CD14-positive monocyte (primary cell): ENCODE measurements around the gene TRNAU1AP. TPM values are rescaled to one million over a fixed set of nuclear protein-coding genes. Genes with fewer than 3 reads are reported as not detected.
A peak's percentile ranks its signal among the peaks of the same experiment; 100 is the strongest.

Experiments
- DNase-seq, 3 donors: peaks; one replicate each; pipeline ENCODE4 v3.0.0-alpha.2; 2011 to 2022
- H2AFZ ChIP-seq: 2 replicates; pipeline ENCODE4 v1.6.0; 2012; ENCODE audit warnings: mild to moderate bottlenecking, low read depth, low read length, inconsistent platforms; ENCODE audit not compliant: insufficient read depth, poor library complexity, severe bottlenecking
- H3K27ac ChIP-seq, 2 donors: 1 replicate in 1 of 2; 2 replicates in 1 of 2; pipeline ENCODE4 v1.5.1; 2012 to 2013; ENCODE audit warnings: low read length in 2 of 2, control low read depth in 1 of 2, inconsistent platforms in 1 of 2, low read depth in 1 of 2, mild to moderate bottlenecking in 1 of 2
- H3K27me3 ChIP-seq, 2 donors: one replicate each; pipeline versions ENCODE4 v1.6.0 to v1.6.1; 2011 to 2013; ENCODE audit warnings: low read length in 2 of 2; ENCODE audit not compliant: control insufficient read depth in 2 of 2, insufficient read depth in 2 of 2
- H3K36me3 ChIP-seq, 2 donors: replicated peaks in 1 of 2; 1 replicate in 1 of 2; 2 replicates in 1 of 2; pipeline versions ENCODE4 v1.5.1 to v1.6.1; 2012 to 2013; ENCODE audit warnings: low read length in 2 of 2, control low read depth in 1 of 2, inconsistent platforms in 1 of 2, mild to moderate bottlenecking in 1 of 2; ENCODE audit not compliant: insufficient read depth in 2 of 2, control insufficient read depth in 1 of 2
- H3K4me1 ChIP-seq, 2 donors: 1 replicate in 1 of 2; 2 replicates in 1 of 2; pipeline versions ENCODE4 v1.5.1 to v1.6.1; 2012 to 2013; ENCODE audit warnings: low read length in 2 of 2, control low read depth in 1 of 2, inconsistent platforms in 1 of 2, mild to moderate bottlenecking in 1 of 2, moderate library complexity in 1 of 2; ENCODE audit not compliant: insufficient read depth in 2 of 2, control insufficient read depth in 1 of 2
- H3K4me2 ChIP-seq: replicated peaks from 2 replicates; pipeline ENCODE3; 2012; ENCODE audit warnings: low read length, moderate library complexity, mild to moderate bottlenecking; ENCODE audit not compliant: poor library complexity, severe bottlenecking; ENCODE audit errors: extremely low read depth
- H3K4me3 ChIP-seq, 3 experiments: fragments of 200-600 bp in 1 of 3; sonication (generic) in 1 of 3; replicated peaks in 1 of 3; 1 replicate in 2 of 3; 2 replicates in 1 of 3; pipeline ENCODE4 v1.5.1; 2011 to 2013; ENCODE audit warnings: low read length in 3 of 3, mild to moderate bottlenecking in 3 of 3, control low read depth in 2 of 3, low read depth in 2 of 3, inconsistent platforms in 1 of 3, moderate library complexity in 1 of 3
- H3K79me2 ChIP-seq: 2 replicates; pipeline ENCODE4 v1.6.0; 2012; ENCODE audit warnings: mild to moderate bottlenecking, control low read depth, inconsistent platforms, low read length, moderate library complexity; ENCODE audit not compliant: insufficient read depth
- H3K9ac ChIP-seq: 2 replicates; pipeline ENCODE4 v1.6.0; 2017; ENCODE audit warnings: low read length, mild to moderate bottlenecking; ENCODE audit not compliant: insufficient read depth, poor library complexity, severe bottlenecking
- H3K9me3 ChIP-seq, 2 donors: replicated peaks in 1 of 2; 1 replicate in 1 of 2; 2 replicates in 1 of 2; pipeline versions ENCODE4 v1.5.1 to v1.6.1; 2012 to 2013; ENCODE audit warnings: low read length in 2 of 2, control low read depth in 1 of 2; ENCODE audit not compliant: control insufficient read depth in 1 of 2, insufficient read depth in 1 of 2
- H4K20me1 ChIP-seq: 2 replicates; pipeline ENCODE4 v1.6.0; 2012; ENCODE audit warnings: mild to moderate bottlenecking, low read length, control low read depth, moderate library complexity; ENCODE audit not compliant: insufficient read depth
- H3K27ac Mint-ChIP-seq, 7 donors: one replicate each; pipeline ENCODE4 v1.8.0; 2020; ENCODE audit warnings: mild to moderate bottlenecking in 7 of 7, mixed read lengths in 7 of 7, moderate library complexity in 6 of 7, inconsistent platforms in 2 of 7
- H3K27me3 Mint-ChIP-seq, 3 donors: one replicate each; pipeline ENCODE4 v1.8.0; 2021 to 2022; ENCODE audit warnings: low read depth in 3 of 3, mild to moderate bottlenecking in 3 of 3, mixed read lengths in 3 of 3, moderate library complexity in 3 of 3, inconsistent platforms in 1 of 3
- H3K36me3 Mint-ChIP-seq, 2 donors: one replicate each; pipeline ENCODE4 v1.8.0; 2020; ENCODE audit warnings: mixed read lengths in 2 of 2, inconsistent platforms in 1 of 2, mild to moderate bottlenecking in 1 of 2
- H3K4me1 Mint-ChIP-seq: one replicate; pipeline ENCODE4 v1.8.0; 2020; ENCODE audit warnings: mild to moderate bottlenecking, mixed read lengths
- H3K4me3 Mint-ChIP-seq, 2 donors: one replicate each; pipeline ENCODE4 v1.8.0; 2020; ENCODE audit warnings: mild to moderate bottlenecking in 2 of 2, mixed read lengths in 2 of 2, moderate library complexity in 1 of 2
- H3K9me3 Mint-ChIP-seq, 7 donors: one replicate each; pipeline ENCODE4 v1.8.0; 2020 to 2022; ENCODE audit warnings: mixed read lengths in 7 of 7, mild to moderate bottlenecking in 6 of 7, moderate library complexity in 6 of 7, inconsistent platforms in 2 of 7
- WGBS: methylation state at CpG from one replicate; pipeline ENCODE4 v1.1.5; 2013; ENCODE audit warnings: missing lambda C conversion rate; ENCODE audit not compliant: insufficient coverage; 5-methylcytosine and 5-hydroxymethylcytosine counted together
- intact Hi-C, 2 donors: fragments of 100-400 bp; cut with micrococcal nuclease; formaldehyde crosslinking; loops; one replicate each; pipeline versions ENCODE4 v1.15.0 to v1.15.1; 2023
- polyA plus RNA-seq, 3 donors: library from polyadenylated mRNA; depleted of rRNA in 1 of 3; unstranded in 2 of 3; stranded (reverse) in 1 of 3; fragments of 300-500 nt in 2 of 3; fragments of >200 nt in 1 of 3; fragmentation: Illumina TruSeq in 2 of 3; gene quantifications; 1 replicate in 2 of 3; 2 replicates in 1 of 3; pipeline ENCODE4 v1.2.3, GENCODE V29; 2012 to 2021
- TF ChIP-seq, protein P1 (sequence below): fragments of 200-600 bp; IDR thresholded peaks from one replicate; pipeline ENCODE4 v1.8.0; 2022; ENCODE audit warnings: antibody characterized with exemption, mild to moderate bottlenecking

Gene TRNAU1AP
- polyA plus RNA-seq, 3 donors: 26.3 to 28.4 (median 26.7) TPM

DNA sequence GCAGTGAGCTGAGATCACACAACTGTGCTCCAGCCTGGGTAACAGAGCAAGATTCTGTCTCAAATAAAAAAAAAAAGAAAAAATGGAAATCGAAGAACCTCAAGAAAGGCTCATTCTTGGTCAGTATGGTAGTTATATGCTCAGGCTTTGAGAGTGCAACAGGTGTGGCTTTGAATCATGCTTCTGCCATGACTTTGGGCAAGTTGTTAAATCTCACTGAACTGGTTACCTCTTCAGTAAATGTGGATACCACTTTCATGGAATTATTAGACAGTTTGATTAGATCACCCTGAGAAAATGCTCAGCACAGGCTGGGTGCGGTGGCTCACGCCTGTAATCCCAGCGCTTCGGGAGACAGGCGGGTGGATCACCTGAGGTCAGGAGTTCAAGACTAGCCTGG is 12.8 kb downstream of the TRNAU1AP start:
- no peak overlapping the region for H3K27ac ChIP-seq
- no peaks in the 10 kb centered on the region for H3K4me1 ChIP-seq
- H3K27me3 ChIP-seq: no peaks in the 10 kb centered on the region
- H3K79me2 ChIP-seq: no peaks in the 10 kb centered on the region
- Mint-ChIP-seq H3K4me1 (no peaks in the 10 kb centered on the region), H3K4me3 (no peak overlapping the region), H3K36me3 (peaks cover 55 to 95% of the 10 kb centered on the region in 2 donors), H3K27ac (no peak overlapping the region), H3K27me3 (no peaks in the 10 kb centered on the region), H3K9me3 (no peaks in the 10 kb centered on the region)
- H2AFZ ChIP-seq: no peak overlapping the region
- H3K36me3 ChIP-seq: peaks cover 67 to 95% of the 10 kb centered on the region in 2 donors
- no peak overlapping the region for H3K4me2 ChIP-seq
- H3K9me3 ChIP-seq: no peaks in the 10 kb centered on the region
- no peaks in the 10 kb centered on the region for H4K20me1 ChIP-seq
- H3K9ac ChIP-seq: no peak overlapping the region
- TF ChIP-seq, protein P1, sequence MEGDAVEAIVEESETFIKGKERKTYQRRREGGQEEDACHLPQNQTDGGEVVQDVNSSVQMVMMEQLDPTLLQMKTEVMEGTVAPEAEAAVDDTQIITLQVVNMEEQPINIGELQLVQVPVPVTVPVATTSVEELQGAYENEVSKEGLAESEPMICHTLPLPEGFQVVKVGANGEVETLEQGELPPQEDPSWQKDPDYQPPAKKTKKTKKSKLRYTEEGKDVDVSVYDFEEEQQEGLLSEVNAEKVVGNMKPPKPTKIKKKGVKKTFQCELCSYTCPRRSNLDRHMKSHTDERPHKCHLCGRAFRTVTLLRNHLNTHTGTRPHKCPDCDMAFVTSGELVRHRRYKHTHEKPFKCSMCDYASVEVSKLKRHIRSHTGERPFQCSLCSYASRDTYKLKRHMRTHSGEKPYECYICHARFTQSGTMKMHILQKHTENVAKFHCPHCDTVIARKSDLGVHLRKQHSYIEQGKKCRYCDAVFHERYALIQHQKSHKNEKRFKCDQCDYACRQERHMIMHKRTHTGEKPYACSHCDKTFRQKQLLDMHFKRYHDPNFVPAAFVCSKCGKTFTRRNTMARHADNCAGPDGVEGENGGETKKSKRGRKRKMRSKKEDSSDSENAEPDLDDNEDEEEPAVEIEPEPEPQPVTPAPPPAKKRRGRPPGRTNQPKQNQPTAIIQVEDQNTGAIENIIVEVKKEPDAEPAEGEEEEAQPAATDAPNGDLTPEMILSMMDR: no peak
- intact Hi-C loops: no loop called here
- no peak for DNase-seq
- no peak overlapping the region for H3K4me3 ChIP-seq
- 96% methylated on average over 3 of the region's 6 CpGs for whole genome bisulfite sequencing

DNA sequence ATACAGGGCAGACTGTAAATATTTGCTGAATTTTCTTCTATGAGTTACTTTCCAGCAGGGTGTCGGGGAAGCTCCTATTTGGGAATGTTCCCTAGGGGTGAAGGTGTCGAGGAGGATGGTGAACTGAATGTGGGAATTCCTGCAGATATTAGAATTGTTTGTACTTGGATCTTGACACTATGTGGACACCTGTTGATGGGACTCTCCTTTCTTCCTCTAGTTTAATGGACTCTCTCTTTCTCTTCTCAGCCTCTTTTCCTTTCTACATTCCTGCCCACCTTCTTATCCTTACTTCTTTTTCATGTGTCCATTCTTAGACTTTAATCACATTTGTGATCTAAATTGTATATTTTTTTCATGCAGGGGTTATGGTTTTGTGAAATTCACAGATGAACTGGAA is 14.0 kb downstream of the TRNAU1AP start:
- no peaks in the 10 kb centered on the region for H3K9me3 ChIP-seq
- H3K27me3 ChIP-seq: no peaks in the 10 kb centered on the region
- WGBS: 100% methylated on average over 1 of the region's 2 CpGs
- Mint-ChIP-seq H3K4me3 (no peak overlapping the region), H3K9me3 (no peaks in the 10 kb centered on the region), H3K27me3 (no peaks in the 10 kb centered on the region), H3K27ac (peak overlapping the region in 1 of 7 donors; percentile 2), H3K36me3 (peaks cover 54 to 95% of the 10 kb centered on the region in 2 donors), H3K4me1 (no peaks in the 10 kb centered on the region)
- H3K27ac ChIP-seq: no peak overlapping the region
- H3K79me2 ChIP-seq: no peaks in the 10 kb centered on the region
- no peak overlapping the region for H2AFZ ChIP-seq
- DNase-seq: no peak
- intact Hi-C loops: no loop called here
- no peak overlapping the region for H3K4me2 ChIP-seq
- no peaks in the 10 kb centered on the region for H3K4me1 ChIP-seq
- no peaks in the 10 kb centered on the region for H4K20me1 ChIP-seq
- TF ChIP-seq, protein P1: no peak
- no peak overlapping the region for H3K4me3 ChIP-seq
- peaks cover 68 to 95% of the 10 kb centered on the region in 2 donors for H3K36me3 ChIP-seq
- H3K9ac ChIP-seq: no peak overlapping the region
